Esophagus squamous epithelium (tissue), 4 donors: ENCODE measurements around the gene SYTL1.

ENCODE experiments used
- CTCF ChIP-seq, 6 experiments: fragments of 450-650 bp in 4 of 6; fragments of 200-600 bp in 2 of 6; sonication (generic) in 2 of 6; IDR thresholded peaks; one replicate each; pipeline ENCODE4 v1.5.1; 2016 to 2019; ENCODE audit warnings: antibody characterized with exemption in 6 of 6, mild to moderate bottlenecking in 4 of 6, moderate library complexity in 4 of 6
- POLR2A ChIP-seq, 4 donors: fragments of 450-650 bp; IDR thresholded peaks; one replicate each; pipeline ENCODE4 v1.6.1; 2017; ENCODE audit warnings: antibody characterized with exemption in 4 of 4, mild to moderate bottlenecking in 4 of 4, moderate library complexity in 3 of 4

GRCh38 chr1:27379564-27380122 lies 37.8 kb downstream of the SYTL1 start:
- TF ChIP-seq POLR2A (IDR thresholded peaks at IDR 0.05) (no peak), CTCF (IDR thresholded peaks at IDR 0.05) (no peak)
